ENCODE data around the gene RAPGEF6. TPM values are rescaled to one million over a fixed set of nuclear protein-coding genes. Genes with fewer than 3 reads are reported as not detected.

Gene RAPGEF6
- total RNA-seq, 3 donors from 2014 or later: 21.8 to 56.3 (median 31.5) TPM

GRCh38 chr5:131441184-131441583, 193.8 kb downstream of the RAPGEF6 start:
- DNase-seq (ENCODE audit: low spot score in 2 of 2): no peak
- TF ChIP-seq POLR2AphosphoS5 (IDR thresholded peaks at IDR 0.05) (no peak), CTCF (IDR thresholded peaks at IDR 0.05) (no peak), POLR2A (IDR thresholded peaks at IDR 0.05) (no peak)
- no peaks in the 10 kb centered on the region for H3K4me1 ChIP-seq
- intact Hi-C loops (cut with DNase I; ENCODE audit: low total_unique reads): no loop called here
- H3K27ac ChIP-seq: no peak overlapping the region
- no peaks in the 10 kb centered on the region for H3K9me3 ChIP-seq
- H3K36me3 ChIP-seq: no peaks in the 10 kb centered on the region
- no peaks in the 10 kb centered on the region for H3K27me3 ChIP-seq
- H3K4me3 ChIP-seq: no peak overlapping the region

- intact Hi-C loops (cut with DNase I; ENCODE audit: low total_unique reads): no loop called here
- Histone ChIP-seq H3K27me3 (no peaks in the 10 kb centered on the region), H3K4me3 (no peak overlapping the region), H3K36me3 (no peaks in the 10 kb centered on the region), H3K9me3 (no peaks in the 10 kb centered on the region), H3K27ac (no peak overlapping the region), H3K4me1 (no peaks in the 10 kb centered on the region)
- TF ChIP-seq POLR2AphosphoS5 (IDR thresholded peaks at IDR 0.05): peak in 1 of 3 donors; percentile 13
- no peak for TF ChIP-seq POLR2A (IDR thresholded peaks at IDR 0.05)
- DNase-seq (ENCODE audit: low spot score in 2 of 2): no peak
Measured at GRCh38 chr5:131436081-131436480, 198.9 kb downstream of the RAPGEF6 start.

- TF ChIP-seq POLR2AphosphoS5 (IDR thresholded peaks at IDR 0.05) (no peak), POLR2A (IDR thresholded peaks at IDR 0.05) (no peak), CTCF (IDR thresholded peaks at IDR 0.05) (no peak)
- no peaks in the 10 kb centered on the region for H3K9me3 ChIP-seq
- no peaks in the 10 kb centered on the region for H3K4me1 ChIP-seq
- no peak overlapping the region for H3K4me3 ChIP-seq
- peaks cover 5% of the 10 kb centered on the region for H3K36me3 ChIP-seq
- intact Hi-C loops (cut with DNase I; ENCODE audit: low total_unique reads): no loop called here
- no peak overlapping the region for H3K27ac ChIP-seq
- no peak for DNase-seq (ENCODE audit: low spot score in 2 of 2)
- H3K27me3 ChIP-seq: no peaks in the 10 kb centered on the region
Measured at GRCh38 chr5:131433109-131433508, 201.9 kb downstream of the RAPGEF6 start.

- H3K36me3 ChIP-seq: peaks cover 5% of the 10 kb centered on the region
- intact Hi-C loops (cut with DNase I; ENCODE audit: low total_unique reads): no loop called here
- TF ChIP-seq POLR2AphosphoS5 (IDR thresholded peaks at IDR 0.05) (no peak), CTCF (IDR thresholded peaks at IDR 0.05) (no peak), POLR2A (IDR thresholded peaks at IDR 0.05) (no peak)
Measured at GRCh38 chr5:131431794-131432193, 203.2 kb downstream of the RAPGEF6 start.

GRCh38 chr5:131430794-131431193, 204.2 kb downstream of the RAPGEF6 start:
- TF ChIP-seq CTCF (IDR thresholded peaks at IDR 0.05): no peak
- TF ChIP-seq POLR2AphosphoS5 (IDR thresholded peaks at IDR 0.05): no peak
- no peak for TF ChIP-seq POLR2A (IDR thresholded peaks at IDR 0.05)
- Histone ChIP-seq H3K9me3 (no peaks in the 10 kb centered on the region), H3K36me3 (peaks cover 5% of the 10 kb centered on the region), H3K27ac (no peak overlapping the region), H3K4me1 (no peaks in the 10 kb centered on the region), H3K4me3 (no peak overlapping the region), H3K27me3 (no peaks in the 10 kb centered on the region)
- no peak for DNase-seq (ENCODE audit: low spot score in 2 of 2)
- intact Hi-C loops (cut with DNase I; ENCODE audit: low total_unique reads): no loop called here

More at GRCh38 chr5:131431794-131432193, 203.2 kb downstream of the RAPGEF6 start:
- H3K4me3 ChIP-seq: no peak overlapping the region
- H3K27me3 ChIP-seq: no peaks in the 10 kb centered on the region
- no peaks in the 10 kb centered on the region for H3K4me1 ChIP-seq
- DNase-seq (ENCODE audit: low spot score in 2 of 2): no peak
- no peak overlapping the region for H3K27ac ChIP-seq
- no peaks in the 10 kb centered on the region for H3K9me3 ChIP-seq

- Histone ChIP-seq H3K27me3 (no peaks in the 10 kb centered on the region), H3K4me3 (no peak overlapping the region), H3K9me3 (no peaks in the 10 kb centered on the region), H3K36me3 (peaks cover 5% of the 10 kb centered on the region), H3K4me1 (no peaks in the 10 kb centered on the region), H3K27ac (no peak overlapping the region)
- intact Hi-C loops (cut with DNase I; ENCODE audit: low total_unique reads): no loop called here
- TF ChIP-seq POLR2AphosphoS5 (IDR thresholded peaks at IDR 0.05) (no peak), POLR2A (IDR thresholded peaks at IDR 0.05) (no peak), CTCF (IDR thresholded peaks at IDR 0.05) (no peak)
- no peak for DNase-seq (ENCODE audit: low spot score in 2 of 2)
Measured at GRCh38 chr5:131426011-131426410, 209.0 kb downstream of the RAPGEF6 start.
